OCI-LY3 (cell line): ENCODE results near the gene MN1.
"Not testable (repeated sequence)": the region's sequence is repeated elsewhere in the genome, so short reads cannot be mapped to it uniquely, and the experiment has no call there.

ENCODE experiments used
- H2AFZ ChIP-seq: fragments of 200-600, 300-600 bp; shearing (Covaris generic); 2 replicates; pipeline ENCODE4 v1.6.0; 2014; ENCODE audit warnings: antibody characterized with exemption, low read depth, low read length
- H3K27ac ChIP-seq: fragments of 200-600, 300-600 bp; sonication (generic); 2 replicates; pipeline ENCODE4 v1.5.1; 2014; ENCODE audit warnings: mild to moderate bottlenecking, low read length, moderate library complexity, mixed read lengths
- H3K27me3 ChIP-seq: fragments of 200-600, 300-600 bp; sonication (generic); 2 replicates; pipeline ENCODE4 v1.6.1; 2014; ENCODE audit warnings: low read depth, low read length, mixed read lengths
- H3K36me3 ChIP-seq: fragments of 200-600, 300-600 bp; sonication (generic); replicated peaks from 2 replicates; pipeline ENCODE3; 2014; ENCODE audit warnings: low read depth, low read length, mixed read lengths
- H3K4me1 ChIP-seq: fragments of 300-600, 200-600 bp; sonication (generic); 2 replicates; pipeline ENCODE4 v1.6.1; 2014; ENCODE audit warnings: low read length, mixed read lengths
- H3K4me2 ChIP-seq: fragments of 200-600, 300-600 bp; sonication (generic); 2 replicates; pipeline ENCODE4 v1.6.1; 2014; ENCODE audit warnings: low read length, mixed read lengths
- H3K4me3 ChIP-seq: fragments of 300-600, 200-600 bp; sonication (generic); 2 replicates; pipeline ENCODE4 v1.5.1; 2014; ENCODE audit warnings: antibody characterized with exemption, mild to moderate bottlenecking, low read length, moderate library complexity
- H3K79me2 ChIP-seq: fragments of 300-600, 200-600 bp; shearing (Covaris generic); 2 replicates; pipeline ENCODE4 v1.6.1; 2014; ENCODE audit warnings: mild to moderate bottlenecking, low read length, mixed read lengths
- H3K9ac ChIP-seq: fragments of 300-600, 200-600 bp; shearing (Covaris generic); 2 replicates; pipeline ENCODE4 v1.6.0; 2014; ENCODE audit warnings: mild to moderate bottlenecking, low read length, moderate library complexity
- H3K9me3 ChIP-seq: fragments of 200-600, 300-600 bp; shearing (Covaris generic); 2 replicates; pipeline ENCODE4 v1.6.1; 2014; ENCODE audit warnings: low read length, mixed read lengths; ENCODE audit not compliant: insufficient read depth
- H4K20me1 ChIP-seq: fragments of 200-600, 300-600 bp; sonication (generic); 2 replicates; pipeline ENCODE4 v1.6.1; 2016; ENCODE audit warnings: low read length, mixed read lengths; ENCODE audit not compliant: insufficient read depth
- EZH2phosphoT487 ChIP-seq: fragments of 200-600 bp; shearing (Covaris generic); IDR thresholded peaks from 2 replicates; pipeline ENCODE4 v1.6.1; 2018; ENCODE audit warnings: antibody characterized with exemption, mixed run types, low read depth
- TF ChIP-seq, protein P1 (sequence below): fragments of 200-600, 300-600 bp; sonication (generic); IDR thresholded peaks from 2 replicates; pipeline ENCODE4 v1.5.1; 2014; ENCODE audit warnings: antibody characterized with exemption, low read length, low read depth

MN1 gene

GRCh38 chr22:27745154-27745553 is 56.4 kb downstream of the MN1 start:
- H3K9me3 ChIP-seq, result no peaks in the 10 kb centered on the region
- TF ChIP-seq EZH2phosphoT487, result no peak
- TF ChIP-seq, protein P1, sequence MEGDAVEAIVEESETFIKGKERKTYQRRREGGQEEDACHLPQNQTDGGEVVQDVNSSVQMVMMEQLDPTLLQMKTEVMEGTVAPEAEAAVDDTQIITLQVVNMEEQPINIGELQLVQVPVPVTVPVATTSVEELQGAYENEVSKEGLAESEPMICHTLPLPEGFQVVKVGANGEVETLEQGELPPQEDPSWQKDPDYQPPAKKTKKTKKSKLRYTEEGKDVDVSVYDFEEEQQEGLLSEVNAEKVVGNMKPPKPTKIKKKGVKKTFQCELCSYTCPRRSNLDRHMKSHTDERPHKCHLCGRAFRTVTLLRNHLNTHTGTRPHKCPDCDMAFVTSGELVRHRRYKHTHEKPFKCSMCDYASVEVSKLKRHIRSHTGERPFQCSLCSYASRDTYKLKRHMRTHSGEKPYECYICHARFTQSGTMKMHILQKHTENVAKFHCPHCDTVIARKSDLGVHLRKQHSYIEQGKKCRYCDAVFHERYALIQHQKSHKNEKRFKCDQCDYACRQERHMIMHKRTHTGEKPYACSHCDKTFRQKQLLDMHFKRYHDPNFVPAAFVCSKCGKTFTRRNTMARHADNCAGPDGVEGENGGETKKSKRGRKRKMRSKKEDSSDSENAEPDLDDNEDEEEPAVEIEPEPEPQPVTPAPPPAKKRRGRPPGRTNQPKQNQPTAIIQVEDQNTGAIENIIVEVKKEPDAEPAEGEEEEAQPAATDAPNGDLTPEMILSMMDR, result no peak
- peaks cover 24% of the 10 kb centered on the region for H3K27me3 ChIP-seq
- no peak overlapping the region for H3K4me2 ChIP-seq
- H2AFZ ChIP-seq, result no peak overlapping the region
- no peaks in the 10 kb centered on the region for H3K36me3 ChIP-seq
- no peak overlapping the region for H3K27ac ChIP-seq
- H3K4me1 ChIP-seq, result no peaks in the 10 kb centered on the region
- H3K79me2 ChIP-seq, result no peaks in the 10 kb centered on the region
- no peaks in the 10 kb centered on the region for H4K20me1 ChIP-seq
- no peak overlapping the region for H3K4me3 ChIP-seq
- H3K9ac ChIP-seq, result no peak overlapping the region

DNA sequence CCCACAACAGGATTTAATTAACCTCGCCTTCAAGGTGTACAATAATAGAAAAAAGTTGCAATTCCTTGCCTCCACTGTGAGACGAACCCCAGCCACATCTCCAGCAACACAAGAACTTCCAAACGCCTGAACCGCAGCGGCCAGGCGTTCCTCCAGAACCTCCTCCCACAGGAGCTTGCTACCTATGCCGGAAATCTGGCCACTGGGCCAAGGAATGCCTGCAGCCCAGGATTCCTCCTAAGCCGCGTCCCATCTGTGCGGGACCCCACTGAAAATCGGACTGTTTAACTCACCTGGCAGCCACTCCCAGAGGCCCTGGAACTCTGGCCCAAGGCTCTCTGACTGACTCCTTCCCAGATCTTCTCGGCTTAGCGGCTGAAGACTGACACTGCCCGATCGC is 57.5 kb downstream of the MN1 start:
- not testable (repeated sequence) for H3K4me2 ChIP-seq, H3K4me1 ChIP-seq, H3K27ac ChIP-seq, H3K9me3 ChIP-seq, H3K9ac ChIP-seq, H3K4me3 ChIP-seq, H3K79me2 ChIP-seq, H3K36me3 ChIP-seq, H4K20me1 ChIP-seq, H2AFZ ChIP-seq
- H3K27me3 ChIP-seq, result peaks cover 14% of the 10 kb centered on the region

DNA sequence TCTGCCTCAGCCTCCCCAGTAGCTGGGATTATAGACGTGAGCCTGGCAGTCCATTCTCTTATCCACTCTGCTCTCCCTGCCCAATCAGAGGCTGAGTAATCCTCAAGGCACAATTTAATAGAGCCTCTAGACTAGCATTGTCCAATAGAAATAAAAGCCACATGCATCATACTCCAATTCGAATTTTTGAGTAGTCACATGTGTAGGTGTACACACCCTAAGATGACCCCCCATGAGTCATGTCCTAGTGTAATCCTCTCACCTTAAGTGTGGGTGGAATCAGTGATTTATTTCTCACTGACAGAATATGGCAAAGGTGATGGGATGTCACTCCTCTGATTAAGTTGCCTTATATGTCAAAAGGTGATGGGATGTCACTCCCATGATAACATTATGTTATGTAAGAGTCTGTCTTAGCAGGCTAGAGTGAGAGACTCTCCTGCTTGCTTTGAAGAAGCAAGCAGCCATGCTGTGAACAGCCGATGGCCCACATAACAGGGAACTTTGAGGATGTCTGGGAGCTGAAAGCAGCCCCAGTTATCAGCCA is 61.3 kb downstream of the MN1 start:
- no peak overlapping the region for H3K9ac ChIP-seq
- no peak overlapping the region for H3K4me2 ChIP-seq
- H3K79me2 ChIP-seq, result no peaks in the 10 kb centered on the region
- no peaks in the 10 kb centered on the region for H4K20me1 ChIP-seq
- H3K4me3 ChIP-seq, result no peak overlapping the region
- no peak overlapping the region for H2AFZ ChIP-seq
- TF ChIP-seq, protein P1, result no peak
- TF ChIP-seq EZH2phosphoT487, result no peak
- no peak overlapping the region for H3K27ac ChIP-seq
- no peaks in the 10 kb centered on the region for H3K9me3 ChIP-seq
- H3K36me3 ChIP-seq, result no peaks in the 10 kb centered on the region
- H3K4me1 ChIP-seq, result no peaks in the 10 kb centered on the region
- H3K27me3 ChIP-seq, result peaks cover 7% of the 10 kb centered on the region; the same call in 1 of the 2 replicates

- Histone ChIP-seq H3K9ac (no peak overlapping the region), H4K20me1 (no peaks in the 10 kb centered on the region), H3K27ac (no peak overlapping the region), H3K79me2 (no peaks in the 10 kb centered on the region), H3K4me3 (no peak overlapping the region), H3K36me3 (no peaks in the 10 kb centered on the region), H3K27me3 (peaks cover 20% of the 10 kb centered on the region), H3K4me1 (no peaks in the 10 kb centered on the region), H3K4me2 (no peak overlapping the region), H2AFZ (no peak overlapping the region), H3K9me3 (no peaks in the 10 kb centered on the region)
- TF ChIP-seq, protein P1, result no peak
- no peak for TF ChIP-seq EZH2phosphoT487
Measured at GRCh38 chr22:27737521-27737920, 64.0 kb downstream of the MN1 start.

- no peak for TF ChIP-seq EZH2phosphoT487
- TF ChIP-seq, protein P1, result no peak
- Histone ChIP-seq H3K9ac (no peak overlapping the region), H4K20me1 (no peaks in the 10 kb centered on the region), H3K27ac (no peak overlapping the region), H3K4me1 (no peaks in the 10 kb centered on the region), H3K79me2 (no peaks in the 10 kb centered on the region), H2AFZ (no peak overlapping the region), H3K9me3 (no peaks in the 10 kb centered on the region), H3K4me2 (no peak overlapping the region), H3K27me3 (peaks cover 37% of the 10 kb centered on the region), H3K4me3 (no peak overlapping the region), H3K36me3 (no peaks in the 10 kb centered on the region)
Measured at GRCh38 chr22:27734066-27734465, 67.5 kb downstream of the MN1 start.
